Measurements from ENCODE around the gene ZFP36. TPM values are rescaled to one million over a fixed set of nuclear protein-coding genes. Genes with fewer than 3 reads are reported as not detected.

ZFP36 gene
- total RNA-seq, 1 experiment from 2014 or later = 17.3 TPM

DNA sequence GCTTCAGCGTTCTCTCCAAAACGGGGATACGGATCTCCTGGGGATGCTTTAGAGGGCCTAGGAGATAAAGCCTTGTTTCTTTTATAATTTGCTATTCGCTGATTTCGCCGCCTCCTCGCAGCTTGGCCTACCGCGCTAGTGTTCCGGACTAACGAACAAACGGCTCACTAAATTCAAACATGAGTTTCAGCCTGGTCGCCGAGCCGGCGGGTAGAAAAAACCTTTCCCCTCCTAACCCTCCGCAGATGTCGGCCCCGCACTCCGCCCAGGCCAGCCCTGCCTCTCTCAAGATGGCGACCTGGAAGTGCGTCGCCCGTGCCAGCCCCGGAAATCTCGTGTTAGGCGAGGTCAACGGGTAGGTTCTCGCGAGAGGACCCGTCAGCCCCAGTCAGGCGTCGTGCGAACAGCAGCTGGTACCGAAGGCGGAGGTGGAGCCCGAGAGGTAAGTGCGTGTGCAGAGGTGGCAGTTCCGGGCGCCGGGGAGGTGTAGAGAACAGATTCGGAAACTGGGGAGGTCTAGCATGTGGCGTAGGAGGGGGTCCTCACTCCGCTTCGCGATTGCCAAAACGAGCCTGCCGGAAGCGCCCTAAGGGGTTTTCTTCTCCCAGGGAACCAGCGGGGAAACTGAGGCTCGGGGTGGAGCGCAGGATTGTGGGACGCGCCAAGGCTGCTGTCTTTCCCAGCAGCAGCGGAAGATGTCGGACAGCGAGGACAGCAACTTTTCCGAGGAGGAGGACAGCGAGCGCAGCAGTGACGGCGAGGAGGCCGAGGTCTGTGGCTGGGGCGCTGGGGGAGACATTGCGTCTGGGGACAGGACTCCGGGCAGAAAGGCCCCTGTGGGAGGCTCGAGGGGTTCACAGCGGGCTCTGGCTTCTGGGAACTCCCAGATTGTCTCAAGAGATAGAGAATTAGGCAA is 38.8 kb downstream of the ZFP36 start, which contains the start of gene SUPT5H (continued):
- TF ChIP-seq, protein P1, sequence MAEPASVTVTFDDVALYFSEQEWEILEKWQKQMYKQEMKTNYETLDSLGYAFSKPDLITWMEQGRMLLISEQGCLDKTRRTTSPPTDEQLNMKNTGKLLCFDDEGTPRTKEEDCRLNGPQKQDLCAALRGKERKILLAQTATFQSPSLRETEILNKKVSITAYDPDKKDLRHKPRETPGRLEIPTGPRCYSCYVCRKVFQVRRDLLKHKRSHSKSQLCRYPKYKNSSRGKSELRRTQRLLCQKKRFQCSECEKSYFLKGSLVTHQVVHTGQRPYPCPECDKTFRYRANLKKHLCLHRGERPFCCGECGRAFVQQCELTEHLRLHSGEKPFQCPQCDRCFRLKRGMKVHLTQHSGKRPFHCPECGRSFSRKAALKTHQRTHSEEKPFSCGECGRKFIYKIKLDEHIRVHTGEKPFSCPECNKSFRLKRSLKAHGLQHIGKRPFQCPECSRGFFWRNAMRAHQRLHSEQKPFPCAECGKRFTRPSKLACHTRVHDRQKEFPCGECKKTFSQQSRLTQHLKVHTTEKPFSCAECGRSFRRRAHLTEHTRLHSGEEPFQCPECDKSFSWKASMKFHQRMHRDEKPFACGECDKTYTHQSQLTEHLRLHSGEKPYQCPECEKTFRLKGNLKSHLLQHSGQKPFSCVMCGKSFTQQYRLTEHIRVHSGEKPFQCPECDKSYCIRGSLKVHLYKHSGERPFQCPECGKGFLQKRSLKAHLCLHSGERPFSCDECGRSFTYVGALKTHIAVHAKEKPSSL (CRISPR knock-in tag; conservative IDR thresholded peaks at IDR 0.05) = no peak
- TF ChIP-seq CREB1 (CRISPR knock-in tag; IDR thresholded peaks at IDR 0.05) (0 out of 2 replicates have a peak, but pooled peaks have one; percentile 52), ETV6 (CRISPR knock-in tag; IDR thresholded peaks at IDR 0.05) (peak; percentile 96), FOXK1 (CRISPR knock-in tag; IDR thresholded peaks at IDR 0.05) (peak; percentile 91), ZNF317 (CRISPR knock-in tag; IDR thresholded peaks at IDR 0.05; ENCODE audit: borderline replicate concordance, low read depth) (peak; percentile 39; the same call in 1 of the 2 replicates), ZNF138 (CRISPR knock-in tag; conservative IDR thresholded peaks at IDR 0.05) (no peak), MYBL2 (CRISPR knock-in tag; IDR thresholded peaks at IDR 0.05) (peak; percentile 77; the same call in 1 of the 2 replicates), TP53 (CRISPR knock-in tag; IDR thresholded peaks at IDR 0.05) (0 out of 2 replicates have a peak, but pooled peaks have one; percentile 62), NR2C2 (CRISPR knock-in tag; IDR thresholded peaks at IDR 0.05) (peak; percentile 77), SP1 (CRISPR knock-in tag; conservative IDR thresholded peaks at IDR 0.05) (peak; percentile 73), EMX1 (CRISPR knock-in tag; IDR thresholded peaks at IDR 0.05) (no peak)
- TF ChIP-seq, protein P2, sequence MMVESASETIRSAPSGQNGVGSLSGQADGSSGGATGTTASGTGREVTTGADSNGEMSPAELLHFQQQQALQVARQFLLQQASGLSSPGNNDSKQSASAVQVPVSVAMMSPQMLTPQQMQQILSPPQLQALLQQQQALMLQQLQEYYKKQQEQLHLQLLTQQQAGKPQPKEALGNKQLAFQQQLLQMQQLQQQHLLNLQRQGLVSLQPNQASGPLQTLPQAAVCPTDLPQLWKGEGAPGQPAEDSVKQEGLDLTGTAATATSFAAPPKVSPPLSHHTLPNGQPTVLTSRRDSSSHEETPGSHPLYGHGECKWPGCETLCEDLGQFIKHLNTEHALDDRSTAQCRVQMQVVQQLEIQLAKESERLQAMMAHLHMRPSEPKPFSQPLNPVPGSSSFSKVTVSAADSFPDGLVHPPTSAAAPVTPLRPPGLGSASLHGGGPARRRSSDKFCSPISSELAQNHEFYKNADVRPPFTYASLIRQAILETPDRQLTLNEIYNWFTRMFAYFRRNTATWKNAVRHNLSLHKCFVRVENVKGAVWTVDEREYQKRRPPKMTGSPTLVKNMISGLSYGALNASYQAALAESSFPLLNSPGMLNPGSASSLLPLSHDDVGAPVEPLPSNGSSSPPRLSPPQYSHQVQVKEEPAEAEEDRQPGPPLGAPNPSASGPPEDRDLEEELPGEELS (CRISPR knock-in tag; IDR thresholded peaks at IDR 0.05) = peak; percentile 91
- TF ChIP-seq, protein P3, sequence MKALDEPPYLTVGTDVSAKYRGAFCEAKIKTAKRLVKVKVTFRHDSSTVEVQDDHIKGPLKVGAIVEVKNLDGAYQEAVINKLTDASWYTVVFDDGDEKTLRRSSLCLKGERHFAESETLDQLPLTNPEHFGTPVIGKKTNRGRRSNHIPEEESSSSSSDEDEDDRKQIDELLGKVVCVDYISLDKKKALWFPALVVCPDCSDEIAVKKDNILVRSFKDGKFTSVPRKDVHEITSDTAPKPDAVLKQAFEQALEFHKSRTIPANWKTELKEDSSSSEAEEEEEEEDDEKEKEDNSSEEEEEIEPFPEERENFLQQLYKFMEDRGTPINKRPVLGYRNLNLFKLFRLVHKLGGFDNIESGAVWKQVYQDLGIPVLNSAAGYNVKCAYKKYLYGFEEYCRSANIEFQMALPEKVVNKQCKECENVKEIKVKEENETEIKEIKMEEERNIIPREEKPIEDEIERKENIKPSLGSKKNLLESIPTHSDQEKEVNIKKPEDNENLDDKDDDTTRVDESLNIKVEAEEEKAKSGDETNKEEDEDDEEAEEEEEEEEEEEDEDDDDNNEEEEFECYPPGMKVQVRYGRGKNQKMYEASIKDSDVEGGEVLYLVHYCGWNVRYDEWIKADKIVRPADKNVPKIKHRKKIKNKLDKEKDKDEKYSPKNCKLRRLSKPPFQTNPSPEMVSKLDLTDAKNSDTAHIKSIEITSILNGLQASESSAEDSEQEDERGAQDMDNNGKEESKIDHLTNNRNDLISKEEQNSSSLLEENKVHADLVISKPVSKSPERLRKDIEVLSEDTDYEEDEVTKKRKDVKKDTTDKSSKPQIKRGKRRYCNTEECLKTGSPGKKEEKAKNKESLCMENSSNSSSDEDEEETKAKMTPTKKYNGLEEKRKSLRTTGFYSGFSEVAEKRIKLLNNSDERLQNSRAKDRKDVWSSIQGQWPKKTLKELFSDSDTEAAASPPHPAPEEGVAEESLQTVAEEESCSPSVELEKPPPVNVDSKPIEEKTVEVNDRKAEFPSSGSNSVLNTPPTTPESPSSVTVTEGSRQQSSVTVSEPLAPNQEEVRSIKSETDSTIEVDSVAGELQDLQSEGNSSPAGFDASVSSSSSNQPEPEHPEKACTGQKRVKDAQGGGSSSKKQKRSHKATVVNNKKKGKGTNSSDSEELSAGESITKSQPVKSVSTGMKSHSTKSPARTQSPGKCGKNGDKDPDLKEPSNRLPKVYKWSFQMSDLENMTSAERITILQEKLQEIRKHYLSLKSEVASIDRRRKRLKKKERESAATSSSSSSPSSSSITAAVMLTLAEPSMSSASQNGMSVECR (CRISPR knock-in tag; IDR thresholded peaks at IDR 0.05; ENCODE audit: borderline replicate concordance) = peak; percentile 38; the same call in 1 of the 2 replicates
- TF ChIP-seq, protein P4, sequence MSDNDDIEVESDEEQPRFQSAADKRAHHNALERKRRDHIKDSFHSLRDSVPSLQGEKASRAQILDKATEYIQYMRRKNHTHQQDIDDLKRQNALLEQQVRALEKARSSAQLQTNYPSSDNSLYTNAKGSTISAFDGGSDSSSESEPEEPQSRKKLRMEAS (CRISPR knock-in tag; IDR thresholded peaks at IDR 0.05) = peak; percentile 96
- TF ChIP-seq, protein P5, sequence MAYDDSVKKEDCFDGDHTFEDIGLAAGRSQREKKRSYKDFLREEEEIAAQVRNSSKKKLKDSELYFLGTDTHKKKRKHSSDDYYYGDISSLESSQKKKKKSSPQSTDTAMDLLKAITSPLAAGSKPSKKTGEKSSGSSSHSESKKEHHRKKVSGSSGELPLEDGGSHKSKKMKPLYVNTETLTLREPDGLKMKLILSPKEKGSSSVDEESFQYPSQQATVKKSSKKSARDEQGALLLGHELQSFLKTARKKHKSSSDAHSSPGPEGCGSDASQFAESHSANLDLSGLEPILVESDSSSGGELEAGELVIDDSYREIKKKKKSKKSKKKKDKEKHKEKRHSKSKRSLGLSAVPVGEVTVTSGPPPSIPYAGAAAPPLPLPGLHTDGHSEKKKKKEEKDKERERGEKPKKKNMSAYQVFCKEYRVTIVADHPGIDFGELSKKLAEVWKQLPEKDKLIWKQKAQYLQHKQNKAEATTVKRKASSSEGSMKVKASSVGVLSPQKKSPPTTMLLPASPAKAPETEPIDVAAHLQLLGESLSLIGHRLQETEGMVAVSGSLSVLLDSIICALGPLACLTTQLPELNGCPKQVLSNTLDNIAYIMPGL (CRISPR knock-in tag; IDR thresholded peaks at IDR 0.05) = peak; percentile 91
- TF ChIP-seq, protein P6, sequence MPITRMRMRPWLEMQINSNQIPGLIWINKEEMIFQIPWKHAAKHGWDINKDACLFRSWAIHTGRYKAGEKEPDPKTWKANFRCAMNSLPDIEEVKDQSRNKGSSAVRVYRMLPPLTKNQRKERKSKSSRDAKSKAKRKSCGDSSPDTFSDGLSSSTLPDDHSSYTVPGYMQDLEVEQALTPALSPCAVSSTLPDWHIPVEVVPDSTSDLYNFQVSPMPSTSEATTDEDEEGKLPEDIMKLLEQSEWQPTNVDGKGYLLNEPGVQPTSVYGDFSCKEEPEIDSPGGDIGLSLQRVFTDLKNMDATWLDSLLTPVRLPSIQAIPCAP (CRISPR knock-in tag; IDR thresholded peaks at IDR 0.05) = peak; percentile 78; the same call in 1 of the 2 replicates
- TF ChIP-seq, protein P7, sequence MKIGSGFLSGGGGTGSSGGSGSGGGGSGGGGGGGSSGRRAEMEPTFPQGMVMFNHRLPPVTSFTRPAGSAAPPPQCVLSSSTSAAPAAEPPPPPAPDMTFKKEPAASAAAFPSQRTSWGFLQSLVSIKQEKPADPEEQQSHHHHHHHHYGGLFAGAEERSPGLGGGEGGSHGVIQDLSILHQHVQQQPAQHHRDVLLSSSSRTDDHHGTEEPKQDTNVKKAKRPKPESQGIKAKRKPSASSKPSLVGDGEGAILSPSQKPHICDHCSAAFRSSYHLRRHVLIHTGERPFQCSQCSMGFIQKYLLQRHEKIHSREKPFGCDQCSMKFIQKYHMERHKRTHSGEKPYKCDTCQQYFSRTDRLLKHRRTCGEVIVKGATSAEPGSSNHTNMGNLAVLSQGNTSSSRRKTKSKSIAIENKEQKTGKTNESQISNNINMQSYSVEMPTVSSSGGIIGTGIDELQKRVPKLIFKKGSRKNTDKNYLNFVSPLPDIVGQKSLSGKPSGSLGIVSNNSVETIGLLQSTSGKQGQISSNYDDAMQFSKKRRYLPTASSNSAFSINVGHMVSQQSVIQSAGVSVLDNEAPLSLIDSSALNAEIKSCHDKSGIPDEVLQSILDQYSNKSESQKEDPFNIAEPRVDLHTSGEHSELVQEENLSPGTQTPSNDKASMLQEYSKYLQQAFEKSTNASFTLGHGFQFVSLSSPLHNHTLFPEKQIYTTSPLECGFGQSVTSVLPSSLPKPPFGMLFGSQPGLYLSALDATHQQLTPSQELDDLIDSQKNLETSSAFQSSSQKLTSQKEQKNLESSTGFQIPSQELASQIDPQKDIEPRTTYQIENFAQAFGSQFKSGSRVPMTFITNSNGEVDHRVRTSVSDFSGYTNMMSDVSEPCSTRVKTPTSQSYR (CRISPR knock-in tag; IDR thresholded peaks at IDR 0.05) = 0 out of 2 replicates have a peak, but pooled peaks have one; percentile 44
- TF ChIP-seq, protein P8, sequence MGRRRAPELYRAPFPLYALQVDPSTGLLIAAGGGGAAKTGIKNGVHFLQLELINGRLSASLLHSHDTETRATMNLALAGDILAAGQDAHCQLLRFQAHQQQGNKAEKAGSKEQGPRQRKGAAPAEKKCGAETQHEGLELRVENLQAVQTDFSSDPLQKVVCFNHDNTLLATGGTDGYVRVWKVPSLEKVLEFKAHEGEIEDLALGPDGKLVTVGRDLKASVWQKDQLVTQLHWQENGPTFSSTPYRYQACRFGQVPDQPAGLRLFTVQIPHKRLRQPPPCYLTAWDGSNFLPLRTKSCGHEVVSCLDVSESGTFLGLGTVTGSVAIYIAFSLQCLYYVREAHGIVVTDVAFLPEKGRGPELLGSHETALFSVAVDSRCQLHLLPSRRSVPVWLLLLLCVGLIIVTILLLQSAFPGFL (CRISPR knock-in tag; IDR thresholded peaks at IDR 0.05; ENCODE audit: borderline replicate concordance) = no peak
- TF ChIP-seq, protein P9, sequence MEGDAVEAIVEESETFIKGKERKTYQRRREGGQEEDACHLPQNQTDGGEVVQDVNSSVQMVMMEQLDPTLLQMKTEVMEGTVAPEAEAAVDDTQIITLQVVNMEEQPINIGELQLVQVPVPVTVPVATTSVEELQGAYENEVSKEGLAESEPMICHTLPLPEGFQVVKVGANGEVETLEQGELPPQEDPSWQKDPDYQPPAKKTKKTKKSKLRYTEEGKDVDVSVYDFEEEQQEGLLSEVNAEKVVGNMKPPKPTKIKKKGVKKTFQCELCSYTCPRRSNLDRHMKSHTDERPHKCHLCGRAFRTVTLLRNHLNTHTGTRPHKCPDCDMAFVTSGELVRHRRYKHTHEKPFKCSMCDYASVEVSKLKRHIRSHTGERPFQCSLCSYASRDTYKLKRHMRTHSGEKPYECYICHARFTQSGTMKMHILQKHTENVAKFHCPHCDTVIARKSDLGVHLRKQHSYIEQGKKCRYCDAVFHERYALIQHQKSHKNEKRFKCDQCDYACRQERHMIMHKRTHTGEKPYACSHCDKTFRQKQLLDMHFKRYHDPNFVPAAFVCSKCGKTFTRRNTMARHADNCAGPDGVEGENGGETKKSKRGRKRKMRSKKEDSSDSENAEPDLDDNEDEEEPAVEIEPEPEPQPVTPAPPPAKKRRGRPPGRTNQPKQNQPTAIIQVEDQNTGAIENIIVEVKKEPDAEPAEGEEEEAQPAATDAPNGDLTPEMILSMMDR (IDR thresholded peaks at IDR 0.05) = no peak
